ENCODE measurements around the gene CBX4. TPM values are rescaled to one million over a fixed set of nuclear protein-coding genes. Genes with fewer than 3 reads are reported as not detected.

CBX4 gene
- total and polyA plus RNA-seq, 2 of the 13 experiments (the other 11 are each of a cell fraction or from before 2014, with no cell fraction given), result 25.8 to 50.8 TPM

DNA sequence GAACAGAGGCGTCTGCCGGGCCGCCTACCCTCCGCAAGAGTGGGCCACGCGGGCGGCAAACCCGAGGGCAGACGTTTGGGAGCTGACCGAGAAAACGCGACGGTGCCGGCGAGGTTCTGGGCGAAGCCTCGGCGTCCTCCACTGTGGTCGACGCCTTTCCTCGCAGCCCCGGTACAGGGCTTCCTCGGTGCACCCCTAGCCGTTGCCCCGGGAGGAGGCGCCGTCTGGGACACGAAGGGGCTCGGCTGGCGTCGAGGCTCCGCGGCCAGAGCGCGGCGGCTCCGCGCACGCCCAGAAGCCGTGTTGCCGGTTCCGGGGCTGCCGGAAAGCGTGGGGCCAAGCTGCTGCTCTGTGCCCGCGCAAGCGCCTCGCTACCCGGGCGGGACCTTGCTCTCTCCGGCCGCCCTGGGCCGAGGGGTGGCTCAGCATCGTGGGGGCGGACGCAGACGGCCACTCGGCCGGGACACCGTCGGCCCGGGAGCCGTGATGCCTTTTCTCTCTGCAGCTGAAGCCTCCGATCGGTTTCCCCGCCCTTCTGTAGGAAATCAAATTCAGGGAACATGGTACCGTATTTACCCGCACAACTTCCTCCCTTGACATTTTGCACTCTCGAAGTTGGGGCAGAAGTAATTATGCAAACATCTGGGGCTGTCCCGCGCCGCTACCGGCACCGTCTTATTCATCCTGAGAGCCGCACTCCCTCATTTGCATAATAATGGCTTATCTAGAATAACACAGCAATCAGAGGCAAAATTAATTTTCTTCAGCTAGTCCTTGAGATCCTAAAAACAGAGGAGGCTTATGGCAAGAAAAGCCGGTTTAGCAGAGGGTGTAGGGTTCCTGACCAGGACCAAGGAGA is 35.0 kb downstream of the CBX4 start (continued):
- TF ChIP-seq NCOR1 (IDR thresholded peaks at IDR 0.05; ENCODE audit: borderline replicate concordance, low read length) (no peak), ZNF333 (CRISPR knock-in tag; IDR thresholded peaks at IDR 0.05; ENCODE audit: borderline replicate concordance) (peak; percentile 96), ERF (CRISPR knock-in tag; IDR thresholded peaks at IDR 0.05) (peak; percentile 90), CEBPG (CRISPR knock-in tag; IDR thresholded peaks at IDR 0.05) (no peak), RXRA (CRISPR knock-in tag; IDR thresholded peaks at IDR 0.05) (peak; percentile 41; the same call in 1 of the 2 replicates), SP4 (CRISPR knock-in tag; IDR thresholded peaks at IDR 0.05) (no peak), FOSL1 (CRISPR knock-in tag; IDR thresholded peaks at IDR 0.05; ENCODE audit: borderline replicate concordance) (no peak), MAFG (CRISPR knock-in tag; IDR thresholded peaks at IDR 0.05) (no peak), KLF13 (CRISPR knock-in tag; IDR thresholded peaks at IDR 0.05) (no peak), ZNF253 (CRISPR knock-in tag; IDR thresholded peaks at IDR 0.05; ENCODE audit: borderline replicate concordance) (peak; percentile 94; the same call in 1 of the 2 replicates), ZNF768 (CRISPR knock-in tag; IDR thresholded peaks at IDR 0.05) (peak; percentile 61; the same call in 1 of the 2 replicates), CBFB (CRISPR knock-in tag; IDR thresholded peaks at IDR 0.05) (peak; percentile 69; the same call in 1 of the 2 replicates), ZNF775 (CRISPR knock-in tag; IDR thresholded peaks at IDR 0.05; ENCODE audit: borderline replicate concordance) (0 out of 2 replicates have a peak, but pooled peaks have one; percentile 71), HOXA3 (CRISPR knock-in tag; IDR thresholded peaks at IDR 0.05) (peak; percentile 85), SNAPC2 (CRISPR knock-in tag; IDR thresholded peaks at IDR 0.05) (no peak)
- TF ChIP-seq, protein P1, sequence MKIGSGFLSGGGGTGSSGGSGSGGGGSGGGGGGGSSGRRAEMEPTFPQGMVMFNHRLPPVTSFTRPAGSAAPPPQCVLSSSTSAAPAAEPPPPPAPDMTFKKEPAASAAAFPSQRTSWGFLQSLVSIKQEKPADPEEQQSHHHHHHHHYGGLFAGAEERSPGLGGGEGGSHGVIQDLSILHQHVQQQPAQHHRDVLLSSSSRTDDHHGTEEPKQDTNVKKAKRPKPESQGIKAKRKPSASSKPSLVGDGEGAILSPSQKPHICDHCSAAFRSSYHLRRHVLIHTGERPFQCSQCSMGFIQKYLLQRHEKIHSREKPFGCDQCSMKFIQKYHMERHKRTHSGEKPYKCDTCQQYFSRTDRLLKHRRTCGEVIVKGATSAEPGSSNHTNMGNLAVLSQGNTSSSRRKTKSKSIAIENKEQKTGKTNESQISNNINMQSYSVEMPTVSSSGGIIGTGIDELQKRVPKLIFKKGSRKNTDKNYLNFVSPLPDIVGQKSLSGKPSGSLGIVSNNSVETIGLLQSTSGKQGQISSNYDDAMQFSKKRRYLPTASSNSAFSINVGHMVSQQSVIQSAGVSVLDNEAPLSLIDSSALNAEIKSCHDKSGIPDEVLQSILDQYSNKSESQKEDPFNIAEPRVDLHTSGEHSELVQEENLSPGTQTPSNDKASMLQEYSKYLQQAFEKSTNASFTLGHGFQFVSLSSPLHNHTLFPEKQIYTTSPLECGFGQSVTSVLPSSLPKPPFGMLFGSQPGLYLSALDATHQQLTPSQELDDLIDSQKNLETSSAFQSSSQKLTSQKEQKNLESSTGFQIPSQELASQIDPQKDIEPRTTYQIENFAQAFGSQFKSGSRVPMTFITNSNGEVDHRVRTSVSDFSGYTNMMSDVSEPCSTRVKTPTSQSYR (CRISPR knock-in tag; IDR thresholded peaks at IDR 0.05; ENCODE audit: borderline replicate concordance), result 0 out of 2 replicates have a peak, but pooled peaks have one; percentile 10
- TF ChIP-seq, protein P2, sequence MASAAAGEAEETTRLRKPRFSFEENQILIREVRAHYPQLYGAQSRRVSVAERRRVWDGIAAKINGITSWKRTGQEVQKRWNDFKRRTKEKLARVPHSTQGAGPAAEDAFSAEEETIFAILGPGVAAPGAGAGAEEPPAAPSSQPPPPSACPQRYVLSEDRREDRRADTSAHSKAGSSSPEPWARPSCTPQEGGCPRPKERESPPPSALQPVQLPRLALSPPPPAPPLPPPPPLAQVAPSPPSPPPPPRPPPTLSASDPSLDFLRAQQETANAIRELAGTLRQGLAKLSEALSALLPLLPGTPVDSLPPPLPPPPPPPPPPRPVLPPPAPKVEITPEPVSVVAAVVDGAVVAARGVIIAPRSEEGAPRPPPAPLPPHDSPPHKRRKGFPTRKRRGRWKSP (CRISPR knock-in tag; IDR thresholded peaks at IDR 0.05), result peak; percentile 85; the same call in 1 of the 2 replicates
- TF ChIP-seq, protein P3, sequence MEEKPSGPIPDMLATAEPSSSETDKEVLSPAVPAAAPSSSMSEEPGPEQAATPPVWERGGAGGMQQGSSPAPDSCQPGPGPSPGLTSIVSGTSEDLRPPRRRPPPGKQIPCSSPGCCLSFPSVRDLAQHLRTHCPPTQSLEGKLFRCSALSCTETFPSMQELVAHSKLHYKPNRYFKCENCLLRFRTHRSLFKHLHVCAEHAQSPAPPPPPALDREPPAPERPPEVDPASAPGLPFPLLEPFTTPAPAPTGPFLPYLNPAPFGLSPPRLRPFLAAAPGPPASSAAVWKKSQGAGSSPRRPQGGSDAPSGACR (CRISPR knock-in tag; IDR thresholded peaks at IDR 0.05), result peak; percentile 89
